Measurements from ENCODE around the gene BPIFA1.

GRCh38 chr20:33273117-33273851, 37.5 kb downstream of the BPIFA1 start:
- no peak for TF ChIP-seq POLR2AphosphoS5 (IDR thresholded peaks at IDR 0.05; ENCODE audit: insufficient read depth in 1 of 2, low read depth in 1 of 2)
- no peak for TF ChIP-seq CTCF (IDR thresholded peaks at IDR 0.05)
- TF ChIP-seq POLR2A (IDR thresholded peaks at IDR 0.05): no peak

Data from vagina (tissue), 2 donors.